AG09319 (cell line): Measurements from ENCODE around the gene PRELID3B.

Source experiments
- DNase-seq: peaks from one replicate; pipeline ENCODE4 v3.0.0-alpha.2; 2010; ENCODE audit warnings: low read depth; ENCODE audit errors: extremely low read depth
- TF ChIP-seq, protein P1 (sequence below): IDR thresholded peaks from 2 replicates; pipeline ENCODE4 v1.5.1; 2011; ENCODE audit warnings: low read depth, mild to moderate bottlenecking, inconsistent platforms, low read length, moderate library complexity

Gene PRELID3B

DNA sequence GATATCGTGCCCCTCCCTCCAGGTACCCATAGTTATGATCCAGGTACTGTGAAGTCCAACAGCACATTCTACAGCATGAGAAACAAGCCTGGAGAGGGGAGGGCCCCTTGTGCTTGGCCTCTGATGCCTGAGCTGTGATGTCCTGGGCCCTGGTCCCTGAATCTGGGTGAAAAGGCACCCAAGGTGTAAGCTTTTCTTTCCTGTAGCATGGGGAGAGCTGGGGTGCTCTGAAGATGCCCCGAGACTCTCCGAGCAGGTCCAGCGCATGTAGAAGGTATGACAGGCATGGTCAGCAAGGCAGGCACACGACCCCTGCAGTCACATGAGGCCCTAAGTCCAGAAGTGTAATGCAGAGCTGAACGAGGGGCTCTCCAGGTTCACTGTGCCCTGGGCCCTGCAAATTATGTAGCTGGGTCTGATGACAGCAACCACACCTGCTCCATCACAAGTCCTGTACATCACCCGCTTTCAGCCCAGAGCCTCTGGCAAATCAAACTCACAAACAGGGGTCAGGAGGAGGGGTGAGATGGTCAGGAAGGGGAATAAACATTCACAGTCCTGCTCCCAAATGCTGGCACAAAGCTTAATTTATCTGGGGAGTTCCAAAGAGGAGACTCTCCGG, 33.8 kb downstream of the PRELID3B start:
- DNase-seq: no peak
- TF ChIP-seq, protein P1, sequence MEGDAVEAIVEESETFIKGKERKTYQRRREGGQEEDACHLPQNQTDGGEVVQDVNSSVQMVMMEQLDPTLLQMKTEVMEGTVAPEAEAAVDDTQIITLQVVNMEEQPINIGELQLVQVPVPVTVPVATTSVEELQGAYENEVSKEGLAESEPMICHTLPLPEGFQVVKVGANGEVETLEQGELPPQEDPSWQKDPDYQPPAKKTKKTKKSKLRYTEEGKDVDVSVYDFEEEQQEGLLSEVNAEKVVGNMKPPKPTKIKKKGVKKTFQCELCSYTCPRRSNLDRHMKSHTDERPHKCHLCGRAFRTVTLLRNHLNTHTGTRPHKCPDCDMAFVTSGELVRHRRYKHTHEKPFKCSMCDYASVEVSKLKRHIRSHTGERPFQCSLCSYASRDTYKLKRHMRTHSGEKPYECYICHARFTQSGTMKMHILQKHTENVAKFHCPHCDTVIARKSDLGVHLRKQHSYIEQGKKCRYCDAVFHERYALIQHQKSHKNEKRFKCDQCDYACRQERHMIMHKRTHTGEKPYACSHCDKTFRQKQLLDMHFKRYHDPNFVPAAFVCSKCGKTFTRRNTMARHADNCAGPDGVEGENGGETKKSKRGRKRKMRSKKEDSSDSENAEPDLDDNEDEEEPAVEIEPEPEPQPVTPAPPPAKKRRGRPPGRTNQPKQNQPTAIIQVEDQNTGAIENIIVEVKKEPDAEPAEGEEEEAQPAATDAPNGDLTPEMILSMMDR: no peak

DNA sequence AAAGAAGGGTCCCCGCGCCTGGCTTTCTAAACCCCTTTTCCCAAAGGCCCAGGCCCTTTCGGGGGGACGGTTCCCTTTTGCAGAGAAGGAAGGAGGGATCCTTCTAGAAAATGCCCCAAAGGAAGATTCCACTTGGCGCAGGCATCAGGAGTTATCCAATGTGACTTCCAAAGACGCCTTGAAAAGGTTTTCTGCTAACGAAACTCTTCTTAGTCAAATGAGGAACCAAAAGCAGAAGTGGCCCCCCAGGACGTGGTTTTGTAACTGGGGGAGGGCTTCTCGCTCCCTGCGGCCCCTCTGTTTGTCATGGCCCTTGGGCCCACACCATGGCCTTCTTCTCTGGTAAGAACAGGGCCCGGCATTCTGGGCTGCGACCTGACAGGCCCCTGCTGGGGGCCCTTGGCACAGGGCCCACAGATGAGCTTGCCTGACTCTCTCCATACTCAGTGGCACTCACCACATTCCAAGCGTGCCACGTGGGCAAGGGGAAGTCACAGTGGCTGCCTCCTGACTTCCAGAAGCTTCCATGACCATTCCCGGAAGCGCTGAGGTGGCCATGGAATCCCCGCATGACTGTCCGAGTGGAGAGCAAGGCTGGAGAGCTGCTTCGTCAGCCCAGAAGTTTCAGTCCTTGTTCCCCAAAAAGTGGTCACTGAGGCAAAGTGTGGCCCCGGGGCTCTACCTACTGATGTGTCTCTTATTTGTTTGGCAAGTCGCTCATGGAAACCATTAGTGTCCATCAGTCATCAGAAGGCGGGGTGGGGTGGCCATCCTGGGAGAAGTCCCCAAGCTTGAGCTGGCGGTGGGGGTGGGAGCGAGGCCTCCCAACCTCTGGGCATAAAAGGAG, 34.7 kb downstream of the PRELID3B start:
- DNase-seq: no peak
- TF ChIP-seq, protein P1: no peak

DNA sequence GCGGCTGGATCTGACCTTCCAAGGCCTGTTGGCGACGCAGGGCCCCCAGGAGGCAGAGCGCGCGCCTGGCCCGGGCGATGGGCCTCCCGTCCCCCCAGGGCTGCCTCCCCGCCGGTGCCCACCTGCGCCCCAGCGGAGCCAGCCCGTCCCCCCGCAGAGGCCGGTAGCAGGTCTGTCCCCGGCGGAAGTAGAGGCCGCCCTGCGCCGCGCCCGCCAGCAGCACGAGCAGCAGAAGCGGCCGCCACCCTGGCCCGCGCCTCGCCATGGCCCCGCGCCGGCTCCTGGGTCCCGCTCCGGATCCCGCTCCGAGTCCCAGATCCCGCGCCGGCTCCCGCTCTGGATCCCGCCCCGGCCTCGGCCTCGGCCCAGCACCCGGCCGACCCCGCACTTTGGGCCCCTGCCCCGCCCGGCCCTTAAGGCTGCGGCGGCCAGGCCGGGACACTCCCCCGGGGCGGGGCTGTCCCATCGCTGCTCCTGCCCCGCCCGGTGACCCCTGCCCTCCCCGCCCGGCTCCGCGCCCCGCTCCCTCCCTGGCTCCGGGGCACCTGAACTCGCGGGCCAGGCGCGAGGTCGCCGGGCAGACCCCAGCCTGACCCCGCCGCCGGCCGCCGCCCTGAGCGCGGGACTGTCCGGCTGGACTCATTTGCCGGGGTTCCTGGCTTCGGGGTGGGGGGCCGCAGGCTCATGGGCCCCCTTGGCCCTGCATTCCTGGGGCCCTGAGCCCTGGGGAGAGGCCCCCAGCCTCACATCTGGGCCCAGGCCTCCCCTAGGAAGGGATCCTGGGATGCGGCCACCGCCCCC, 35.5 kb downstream of the PRELID3B start, which contains the start of gene CTSZ:
CTSZ (minus strand) TSS at position 391 of the 801 bp plus-strand sequence; CDS start at position 265, 126 bp downstream.
- TF ChIP-seq, protein P1: no peak
- DNase-seq: no peak

DNA sequence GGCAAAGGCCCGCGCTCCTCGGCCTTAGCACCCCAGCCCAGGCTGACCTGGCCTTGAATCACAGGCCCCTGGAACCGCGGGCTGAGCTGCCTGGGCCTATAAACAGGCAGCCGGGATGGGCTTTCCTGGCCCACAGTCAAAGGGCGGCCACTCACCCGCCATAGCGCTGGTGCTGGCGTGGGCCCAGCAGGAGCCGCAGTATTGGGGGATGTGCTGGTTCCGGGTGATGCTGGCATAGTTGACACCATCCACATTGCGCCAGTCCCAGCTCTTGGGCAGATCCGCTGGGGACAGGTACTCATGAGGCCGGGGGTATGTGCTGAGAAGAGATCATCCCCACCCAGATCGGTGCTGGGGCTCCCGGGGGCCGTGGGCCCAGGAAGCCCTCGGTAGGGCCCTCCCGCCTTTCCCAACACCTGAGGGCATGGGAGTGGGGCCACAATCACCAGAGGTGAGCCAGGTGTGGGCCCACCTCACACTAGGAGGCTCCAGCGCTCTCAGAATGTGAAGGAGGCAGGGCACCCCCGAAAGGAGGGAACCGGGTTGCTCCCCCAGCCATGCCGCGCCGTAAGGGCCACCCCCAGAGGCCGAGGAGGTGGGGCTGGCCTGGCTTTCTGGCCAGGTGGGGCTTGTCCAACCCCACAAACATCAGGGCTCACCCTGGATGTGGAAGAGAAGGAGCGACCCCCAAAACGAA, 36.3 kb downstream of the PRELID3B start:
- TF ChIP-seq, protein P1: no peak
- DNase-seq: no peak

DNA sequence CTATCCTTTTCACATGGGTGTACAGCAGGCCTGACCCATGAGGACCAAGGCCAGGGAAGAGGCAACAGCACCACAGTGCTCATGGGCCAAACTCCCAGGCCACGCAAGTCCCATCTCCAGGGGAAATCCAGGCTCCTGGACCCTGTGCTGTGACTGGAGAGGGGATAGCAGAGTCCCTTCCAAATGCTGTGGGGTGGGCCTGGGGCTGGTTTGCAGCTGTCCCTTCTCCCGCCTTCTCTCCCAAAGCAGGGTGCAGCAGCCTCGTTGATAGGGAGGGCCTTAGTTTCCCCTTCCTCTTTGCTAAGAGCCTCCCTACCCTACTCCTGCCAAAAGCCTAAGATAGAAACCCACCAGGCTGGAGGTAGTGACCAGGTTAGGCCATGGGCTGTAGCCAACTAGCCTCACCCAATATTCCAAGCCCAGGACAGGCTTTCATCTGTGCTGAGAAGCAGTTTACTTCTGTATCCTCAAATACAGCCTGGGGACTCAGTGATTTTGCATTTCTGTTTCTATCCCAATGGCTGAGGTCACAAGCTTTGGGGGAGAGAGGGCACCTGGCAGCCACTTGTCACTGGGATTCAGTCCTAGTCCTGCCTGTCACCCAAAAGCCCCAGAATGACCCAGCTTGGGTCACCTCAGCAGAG, 36.9 kb downstream of the PRELID3B start:
- TF ChIP-seq, protein P1: no peak
- DNase-seq: no peak

DNA sequence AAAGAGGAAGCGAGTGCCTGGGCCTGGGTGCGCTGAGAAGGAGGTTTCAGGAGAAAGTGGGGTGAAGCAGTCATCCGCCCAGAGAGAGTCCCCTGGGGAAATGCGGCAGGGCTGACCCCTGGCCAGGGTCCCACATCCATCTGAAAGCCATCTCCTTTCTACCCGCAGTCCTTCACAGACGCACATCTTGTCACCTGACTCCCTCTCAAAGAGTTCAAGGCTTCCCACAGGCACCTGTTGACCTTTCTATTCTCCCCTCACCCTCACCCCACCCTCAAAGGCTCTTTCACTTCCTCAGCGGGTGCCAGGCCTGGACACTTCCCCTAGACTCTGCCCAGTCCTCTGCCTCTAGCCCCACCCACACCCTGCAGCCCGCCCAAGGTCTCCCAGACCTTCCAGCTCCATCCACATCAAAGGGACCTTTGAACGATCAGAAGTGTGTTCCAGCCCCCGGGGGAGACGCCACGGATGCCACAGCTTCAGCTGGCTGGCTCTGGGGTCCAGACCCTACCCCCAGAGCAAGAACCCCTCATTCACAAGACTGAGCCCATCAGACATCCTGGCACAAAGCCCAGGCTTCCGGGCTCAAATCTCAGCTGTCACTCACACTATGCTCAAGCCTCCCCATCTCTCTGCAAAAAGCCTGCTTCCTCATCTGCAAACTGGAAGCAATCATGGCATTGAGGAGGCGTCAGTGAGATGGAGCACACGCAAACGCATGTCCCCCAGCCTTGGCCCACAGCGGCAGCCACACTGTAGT, 37.6 kb downstream of the PRELID3B start:
- DNase-seq: no peak

More for the DNA sequence above, 37.6 kb downstream of the PRELID3B start:
- TF ChIP-seq, protein P1: no peak
